Vagina (tissue), 2 donors: ENCODE data around the gene ZC3H4.

Experiments used
- CTCF ChIP-seq, 3 experiments: fragments of 450-650 bp in 2 of 3; fragments of 200-600 bp in 1 of 3; sonication (generic) in 1 of 3; IDR thresholded peaks; one replicate each; pipeline ENCODE4 v1.5.1; 2017 to 2019; ENCODE audit warnings: antibody characterized with exemption in 3 of 3, mild to moderate bottlenecking in 2 of 3, moderate library complexity in 2 of 3
- POLR2A ChIP-seq, 2 donors: fragments of 450-650 bp; IDR thresholded peaks; one replicate each; pipeline ENCODE4 v1.6.1; 2017; ENCODE audit warnings: antibody characterized with exemption in 2 of 2, mild to moderate bottlenecking in 2 of 2, moderate library complexity in 2 of 2

GRCh38 chr19:47106821-47107201 is 6.8 kb downstream of the ZC3H4 start:
- TF ChIP-seq POLR2A (IDR thresholded peaks at IDR 0.05) (no peak), CTCF (IDR thresholded peaks at IDR 0.05) (no peak)
